Measurements from ENCODE around the gene PELI1. TPM values are rescaled to one million over a fixed set of nuclear protein-coding genes. Genes with fewer than 3 reads are reported as not detected.
A peak's percentile ranks its signal among the peaks of the same experiment; 100 is the strongest.
"Not testable (repeated sequence)": the region's sequence is repeated elsewhere in the genome, so short reads cannot be mapped to it uniquely, and the experiment has no call there.

Gene PELI1
- total RNA-seq, 1 experiment from 2014 or later = 3.6 TPM

DNA sequence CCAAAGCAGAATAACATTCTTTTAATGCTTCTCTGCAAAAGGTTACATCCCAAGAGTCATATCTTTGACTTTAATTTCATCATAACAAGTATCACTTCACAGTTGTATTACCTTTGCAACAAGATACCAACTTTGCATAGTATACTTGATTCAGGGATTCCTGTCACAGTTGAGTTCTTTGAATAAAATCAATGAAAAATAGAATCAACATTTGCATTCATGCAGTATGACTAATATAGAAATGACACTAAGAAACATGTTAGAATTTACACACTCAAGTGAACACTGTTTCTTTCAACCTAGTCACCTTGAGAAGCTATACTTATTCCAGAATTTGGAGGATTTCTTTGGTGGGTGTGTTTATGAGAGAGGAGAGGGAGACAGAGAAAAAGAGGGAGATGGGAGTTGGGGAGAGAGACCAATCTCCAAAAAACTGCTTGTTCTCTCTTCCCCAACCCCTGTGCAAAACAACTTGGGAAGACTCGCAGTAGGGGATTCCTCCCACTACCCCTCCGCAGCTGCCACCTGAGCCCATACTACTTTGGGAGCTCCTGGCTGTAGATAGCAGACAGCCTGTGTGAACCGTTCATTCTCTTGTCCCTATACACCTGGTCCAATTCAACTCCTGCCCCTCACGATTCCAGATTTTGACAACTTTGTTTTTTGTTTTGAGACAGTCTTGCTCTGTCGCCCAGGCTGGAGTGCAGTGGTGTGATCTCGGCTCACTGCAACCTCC lies 57.7 kb downstream of the PELI1 start:
- DNase-seq (ENCODE audit: low spot score) = no peak

DNA sequence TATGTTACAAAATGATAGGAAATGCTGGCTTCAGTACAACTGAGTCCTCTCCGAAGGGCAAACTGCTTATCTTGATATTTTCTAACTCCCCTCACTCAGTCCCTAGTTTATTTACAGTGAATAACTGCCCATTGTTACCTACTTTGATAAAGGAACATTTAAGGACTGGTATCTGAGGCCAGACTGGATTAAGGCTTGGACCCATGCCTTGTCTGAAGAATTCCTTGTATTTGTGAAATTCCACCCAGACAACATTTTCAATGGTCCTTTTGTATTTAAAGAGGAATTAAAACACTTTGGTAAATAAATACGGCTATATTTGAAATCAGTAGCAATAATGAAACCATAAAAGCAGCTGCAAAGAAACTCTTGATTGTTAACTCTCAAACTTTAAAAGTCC lies 58.3 kb downstream of the PELI1 start:
- no peak for DNase-seq (ENCODE audit: low spot score)

DNA sequence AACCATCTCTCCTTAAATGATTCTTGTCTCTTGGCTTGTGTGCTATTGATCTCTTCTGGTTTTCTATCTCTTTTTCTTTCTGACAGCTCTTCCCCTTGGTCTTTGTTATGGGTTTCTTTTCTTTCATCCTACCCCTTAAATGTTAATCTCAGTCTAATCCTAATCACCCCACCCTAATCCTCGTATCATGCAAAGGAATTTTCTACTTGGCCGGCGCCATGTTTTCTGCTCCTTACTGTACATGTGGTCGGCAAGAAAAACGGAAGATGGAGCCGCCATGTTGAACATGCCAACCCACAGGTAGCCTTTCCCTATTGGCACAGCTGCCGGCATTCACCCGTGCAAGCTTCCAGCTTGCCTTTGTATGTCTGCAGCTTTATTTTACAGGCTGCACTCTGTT lies 63.2 kb downstream of the PELI1 start:
- DNase-seq (ENCODE audit: low spot score) = no peak

DNA sequence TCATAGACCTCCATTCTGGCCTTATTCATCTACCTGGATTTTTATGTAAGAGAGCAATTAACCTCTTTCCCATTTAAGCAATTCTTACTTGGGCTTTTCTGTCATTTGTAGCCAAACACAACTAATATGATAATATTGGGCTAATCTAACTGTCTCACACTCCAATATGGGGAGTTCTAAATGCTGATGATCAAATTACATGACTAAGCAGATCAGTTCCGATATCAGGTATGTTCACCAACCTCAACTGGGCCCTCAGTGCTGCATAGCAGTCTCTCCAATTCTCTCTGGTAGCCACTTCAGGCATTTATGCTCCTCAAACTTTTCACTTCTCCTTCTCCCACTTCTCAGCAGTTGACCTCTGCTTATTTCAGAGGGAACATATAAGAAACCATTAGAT lies 64.0 kb downstream of the PELI1 start:
- DNase-seq (ENCODE audit: low spot score) = no peak

DNA sequence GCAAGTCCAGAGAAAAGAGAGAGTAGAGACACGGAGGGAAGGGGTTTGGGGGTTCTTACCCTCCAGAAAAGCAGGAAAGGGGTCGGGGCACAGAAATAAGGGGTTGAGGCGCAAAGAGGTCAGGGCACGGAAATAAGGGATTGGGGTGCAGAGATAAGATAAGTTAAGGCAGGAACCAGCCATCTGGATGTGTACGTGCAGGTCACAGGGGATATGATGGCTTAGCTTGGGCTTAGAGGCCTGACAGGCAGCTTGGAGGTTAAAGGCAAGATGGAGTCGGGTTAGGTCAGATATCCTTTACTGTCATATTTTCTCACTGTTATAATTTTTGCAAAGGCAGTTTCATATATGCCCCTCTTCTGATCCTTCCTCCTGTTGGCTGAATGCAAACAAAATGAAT lies 64.5 kb downstream of the PELI1 start:
- DNase-seq (ENCODE audit: low spot score) = not testable (repeated sequence)

DNA sequence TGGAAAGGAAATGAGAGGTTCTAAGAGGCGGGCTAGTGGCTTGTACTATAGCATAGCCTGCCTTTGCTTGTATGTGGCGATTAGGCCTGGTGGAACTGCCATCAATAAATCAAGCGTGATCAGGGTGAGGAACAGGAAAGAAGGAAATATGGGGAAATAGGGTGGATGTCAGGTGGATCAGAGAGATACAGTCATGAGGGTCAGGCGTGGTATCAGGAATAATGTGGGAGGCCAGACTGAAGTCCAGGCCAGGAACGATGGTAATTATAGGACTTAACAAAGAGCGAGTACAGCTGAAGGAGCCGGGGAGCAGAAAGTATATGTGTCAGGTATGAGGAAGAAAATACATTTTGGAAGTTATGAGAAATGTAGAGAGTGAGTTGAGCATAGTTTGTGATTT lies 67.4 kb downstream of the PELI1 start:
- DNase-seq (ENCODE audit: low spot score) = not testable (repeated sequence)

DNA sequence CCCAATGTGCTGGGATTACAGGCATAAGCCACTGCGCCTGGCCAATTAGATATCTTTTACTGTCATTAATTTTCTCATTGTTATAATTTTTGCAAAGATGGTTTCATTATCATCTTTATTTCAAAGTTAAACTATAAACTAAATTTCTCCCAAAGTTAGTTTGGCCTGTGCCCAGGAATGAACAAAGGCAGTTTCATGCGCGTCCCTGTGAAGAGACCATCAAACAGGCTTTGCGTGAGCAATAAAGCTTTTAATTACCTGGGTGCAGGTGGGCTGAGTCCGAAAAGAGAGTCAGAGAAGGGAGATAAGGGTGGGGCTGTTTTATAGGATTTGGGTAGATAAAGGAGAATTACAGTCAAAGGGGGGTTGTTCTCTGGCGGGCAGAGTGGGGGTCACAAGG lies 69.6 kb downstream of the PELI1 start:
- DNase-seq (ENCODE audit: low spot score) = not testable (repeated sequence)

DNA sequence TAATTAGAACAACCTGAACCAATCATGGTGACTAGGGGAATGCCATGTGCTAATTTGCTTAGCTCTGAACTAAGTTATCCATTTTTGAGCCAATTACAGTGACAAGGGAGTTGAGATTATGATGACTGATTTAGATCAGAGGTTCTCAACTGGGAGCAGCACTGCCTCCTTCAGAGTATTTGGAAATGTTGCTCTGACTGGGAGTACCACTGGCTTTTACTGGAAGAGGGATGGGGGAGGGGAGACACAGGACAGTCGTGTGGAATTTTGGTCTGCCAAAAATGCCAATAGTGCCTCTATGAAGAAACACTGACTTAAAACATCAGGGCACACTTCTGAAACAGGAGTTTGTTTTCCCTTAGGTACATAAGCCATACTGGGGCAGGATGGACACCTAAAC lies 76.9 kb downstream of the PELI1 start:
- DNase-seq (ENCODE audit: low spot score) = no peak

DNA sequence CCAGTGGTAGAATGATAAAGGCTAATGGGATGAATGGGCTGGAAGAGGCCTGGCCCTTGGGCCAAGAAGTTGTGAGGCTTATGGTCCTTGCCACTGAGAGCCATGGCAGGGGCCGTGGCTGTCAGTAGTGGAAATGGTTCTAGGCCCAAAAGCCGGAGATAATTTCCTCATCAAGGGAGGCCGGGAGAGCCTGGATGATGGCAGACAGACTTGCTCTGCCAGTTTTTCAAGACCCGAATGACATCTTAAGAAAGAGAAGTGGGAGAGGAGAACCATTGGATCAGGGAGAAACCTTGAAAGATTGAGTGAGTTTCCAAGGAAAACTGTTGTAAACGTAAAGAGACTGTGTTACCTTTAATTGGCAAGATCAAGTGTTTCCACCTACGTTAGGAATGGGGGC lies 78.7 kb downstream of the PELI1 start:
- DNase-seq (ENCODE audit: low spot score) = no peak

DNA sequence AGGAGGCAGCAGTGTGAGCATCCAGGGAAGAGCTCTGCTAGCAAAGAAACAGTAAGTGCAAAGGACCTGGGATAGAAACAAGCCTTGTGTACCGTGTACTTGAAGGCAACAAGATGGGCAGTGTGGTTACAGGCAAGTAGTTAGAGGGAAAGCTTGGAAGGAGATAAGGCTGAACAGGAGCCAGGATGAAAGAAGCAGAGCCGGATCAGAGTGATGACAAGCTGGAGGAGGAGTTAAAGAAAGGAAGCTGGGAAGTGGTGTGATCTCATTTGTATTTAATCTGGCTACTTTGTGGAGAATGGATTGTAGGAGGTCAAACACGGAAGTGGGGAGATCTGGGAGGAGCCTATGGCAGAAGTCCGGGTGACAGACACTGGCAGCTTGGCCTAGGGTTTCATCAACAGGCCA lies 80.3 kb downstream of the PELI1 start:
- DNase-seq (ENCODE audit: low spot score) = peak; percentile 82

DNA sequence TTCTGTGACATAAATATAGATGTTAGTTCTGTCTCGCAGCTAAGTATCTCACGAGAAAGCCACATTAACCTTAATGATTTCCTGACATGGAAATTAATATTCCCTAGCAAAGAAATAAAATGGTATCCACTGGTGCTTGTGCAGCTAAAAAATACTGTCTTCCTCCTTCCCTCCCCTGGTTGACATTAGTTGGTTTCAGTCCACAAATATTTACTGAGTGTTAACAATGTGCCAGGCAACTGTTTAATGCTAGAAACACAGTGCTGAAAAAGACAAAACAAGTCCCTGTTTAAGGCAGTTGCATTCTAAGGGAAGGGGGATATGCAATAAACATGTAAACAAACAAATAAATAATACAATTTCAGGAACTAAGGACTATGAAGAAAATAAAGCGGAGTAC lies 80.8 kb downstream of the PELI1 start:
- DNase-seq (ENCODE audit: low spot score) = no peak

DNA sequence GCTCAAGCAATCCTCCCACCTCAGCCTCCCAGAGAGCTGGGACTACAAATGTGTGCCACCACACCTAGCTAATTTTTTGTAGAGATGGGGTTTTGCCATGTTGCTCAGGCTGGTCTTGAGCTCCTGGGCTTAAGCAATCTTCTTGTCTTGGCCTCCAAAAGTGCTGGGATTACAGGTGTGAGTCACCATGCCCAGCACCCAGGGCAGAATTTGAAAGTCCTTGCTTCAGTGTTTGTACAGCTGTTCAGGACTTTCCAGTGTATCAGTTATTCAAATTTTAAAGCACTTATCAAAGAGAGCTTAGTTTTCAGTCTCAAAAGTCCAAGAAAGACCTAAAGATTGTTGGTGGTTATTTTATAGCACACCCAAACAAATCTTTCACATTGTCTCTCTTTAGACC lies 81.4 kb downstream of the PELI1 start:
- DNase-seq (ENCODE audit: low spot score) = peak; percentile 47

DNA sequence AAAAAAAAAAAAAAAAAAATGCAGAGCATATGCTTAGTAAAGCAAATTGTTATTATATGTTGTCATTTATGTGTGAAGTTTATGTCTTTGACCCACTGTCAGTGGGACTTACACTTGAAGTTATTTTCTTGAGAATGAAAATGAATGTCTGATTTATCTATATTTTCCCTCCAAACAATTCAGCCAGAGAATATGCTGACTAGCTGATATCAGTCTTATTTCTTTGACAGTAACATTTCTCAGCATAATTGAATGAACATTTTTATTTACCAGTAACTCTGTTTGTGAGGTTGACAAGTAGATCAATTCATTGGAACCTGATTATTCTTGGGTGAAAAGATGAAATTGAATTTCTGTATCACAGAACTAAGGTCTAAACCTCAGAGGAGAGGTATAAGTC lies 85.0 kb downstream of the PELI1 start:
- DNase-seq (ENCODE audit: low spot score) = no peak

DNA sequence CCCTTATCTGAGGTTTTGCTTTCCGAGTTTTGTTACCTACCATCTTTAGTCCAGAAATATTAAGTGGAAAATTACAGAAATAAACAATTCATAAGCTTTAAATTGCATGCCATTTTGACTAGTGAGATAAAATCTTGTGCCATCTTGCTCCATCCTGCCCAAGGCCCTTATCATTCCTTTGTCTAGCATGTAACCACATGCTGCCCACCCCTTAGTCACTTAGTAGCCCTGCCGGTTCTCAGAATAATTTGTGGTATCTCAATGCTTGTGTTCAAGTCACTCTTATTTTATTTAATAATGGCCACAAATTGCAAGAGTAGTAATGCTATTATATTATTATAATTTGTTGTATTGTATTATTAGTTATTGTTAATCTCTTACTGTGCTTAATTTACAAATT lies 88.2 kb downstream of the PELI1 start:
- no peak for DNase-seq (ENCODE audit: low spot score)

DNA sequence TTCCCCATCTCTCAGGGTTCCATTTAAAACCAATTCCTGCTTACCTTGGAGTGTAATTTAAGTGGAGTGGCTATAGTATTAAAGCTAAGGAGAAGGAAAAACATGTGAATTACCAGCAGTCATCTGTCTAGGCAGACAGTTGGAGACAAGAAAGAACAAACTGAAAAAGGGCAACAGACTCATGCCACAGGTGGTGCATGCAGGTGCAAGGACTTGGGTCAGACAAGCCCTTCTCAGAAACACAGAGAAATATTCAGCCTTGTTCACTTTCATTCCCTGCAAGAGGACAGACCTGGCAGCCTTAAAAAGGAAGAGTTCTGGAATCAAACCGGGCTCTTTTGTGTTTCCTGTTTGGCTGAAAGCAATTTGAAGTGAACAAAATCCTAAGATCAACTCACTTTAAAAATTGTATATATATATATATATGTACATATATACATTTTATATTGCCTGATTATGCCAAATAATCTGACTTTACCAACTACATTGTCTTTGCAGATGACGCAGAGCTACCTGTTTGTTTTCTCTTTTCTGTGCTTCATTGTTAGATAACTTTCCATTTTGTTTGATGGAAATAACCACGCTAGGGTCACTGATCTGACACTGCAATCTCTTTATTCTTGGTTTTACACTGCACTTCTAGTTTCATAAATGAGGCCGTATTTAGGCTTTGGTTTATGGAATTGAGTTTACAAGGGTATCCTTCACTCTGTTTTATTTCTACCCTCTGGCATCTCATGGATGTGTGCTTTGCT lies 89.9 kb downstream of the PELI1 start:
- no peak for DNase-seq (ENCODE audit: low spot score)

DNA sequence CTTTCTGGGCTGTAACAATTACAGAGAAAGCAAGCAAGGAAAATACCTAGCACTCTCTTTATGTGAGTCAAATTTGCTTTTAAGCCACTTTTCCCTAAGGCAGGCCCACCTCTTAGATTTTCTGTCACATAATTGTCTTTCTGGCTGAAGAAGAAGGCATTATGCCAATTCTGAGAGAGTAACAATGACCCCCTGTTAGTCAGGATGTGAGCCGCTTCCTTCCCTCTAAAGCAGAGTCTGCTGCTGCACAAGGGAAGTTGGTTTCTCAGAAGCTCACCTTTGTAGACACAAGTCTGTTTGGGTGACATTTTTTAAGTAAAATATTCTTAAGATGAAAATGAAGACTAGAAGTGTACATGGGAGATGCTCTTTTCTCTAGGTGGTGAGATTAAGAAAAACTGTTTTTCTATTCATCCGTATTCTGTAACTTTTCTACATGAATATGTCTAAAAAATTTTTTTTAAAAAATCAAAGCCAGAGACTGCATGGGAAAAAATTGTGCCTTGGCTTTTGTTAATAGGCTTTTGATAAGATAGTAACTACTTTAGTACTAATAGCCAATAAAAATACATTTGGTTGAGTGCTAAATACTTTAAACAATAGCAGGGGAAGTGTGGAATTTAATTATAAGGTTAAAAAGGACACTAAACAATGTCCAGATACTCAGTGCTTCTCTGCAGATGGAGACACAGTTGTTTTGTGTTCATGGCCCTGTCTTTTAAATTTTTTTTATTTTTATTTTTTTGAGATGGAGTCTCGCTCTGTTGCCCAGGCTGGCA lies 91.6 kb downstream of the PELI1 start:
- DNase-seq (ENCODE audit: low spot score) = no peak

DNA sequence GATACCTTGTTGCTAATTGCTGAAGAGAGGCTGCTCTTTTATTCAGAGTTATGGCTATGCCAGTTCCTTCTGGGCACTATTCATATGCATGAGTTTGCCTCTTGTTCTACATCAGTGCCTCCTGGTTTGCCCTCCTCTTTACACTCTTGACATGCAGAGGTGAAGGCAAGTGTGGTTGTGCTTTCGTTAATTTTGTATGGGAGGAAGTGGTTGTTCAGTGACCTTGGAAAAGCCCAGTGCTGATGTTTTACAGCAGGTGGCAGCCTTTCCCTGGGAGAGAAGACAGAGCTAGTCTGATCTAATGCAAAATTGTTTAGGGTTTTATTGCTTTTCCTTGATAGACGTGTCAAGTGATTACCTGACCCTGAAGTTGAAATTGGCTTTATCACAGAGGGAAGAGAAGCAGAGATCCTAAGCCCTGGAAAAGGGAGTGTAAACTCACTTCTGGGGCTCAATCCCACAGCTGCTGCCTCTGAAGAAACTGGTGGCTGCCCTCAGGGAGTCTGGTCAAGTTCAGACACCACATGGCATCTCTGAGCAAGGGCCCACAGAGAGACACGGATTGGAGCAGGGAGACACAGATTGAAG lies 94.5 kb downstream of the PELI1 start:
- DNase-seq (ENCODE audit: low spot score) = peak; percentile 69

DNA sequence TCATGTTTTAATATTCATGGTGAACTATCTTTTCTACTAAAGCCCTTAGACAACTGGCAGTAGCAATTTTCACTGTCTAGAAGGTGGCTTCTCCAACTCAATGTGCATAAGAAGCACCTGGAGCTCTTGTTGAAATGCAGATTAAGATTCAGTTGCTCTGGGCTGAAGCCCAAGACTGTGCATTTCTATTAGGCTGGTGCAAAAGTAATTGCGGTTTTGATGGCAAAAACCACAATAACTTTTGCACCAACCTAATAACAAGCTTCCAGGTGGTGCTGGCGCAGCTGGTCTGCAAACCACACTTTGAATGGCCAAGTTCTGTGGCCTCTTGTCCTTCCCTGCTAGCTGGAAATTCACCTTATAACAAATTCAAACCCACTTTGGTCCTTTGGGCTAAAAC lies 98.3 kb downstream of the PELI1 start:
- DNase-seq (ENCODE audit: low spot score) = no peak

All from A172 (cell line).